HG03108 (cell line): ENCODE data around the gene DGLUCY.
"Not testable (repeated sequence)": the region's sequence is repeated elsewhere in the genome, so short reads cannot be mapped to it uniquely, and the experiment has no call there.

Source experiments
- ATAC-seq: cut with Tn5 transposase; IDR thresholded peaks from one replicate; pipeline ENCODE4 v1.9.1; 2021; ENCODE audit warnings: moderate library complexity; ENCODE audit not compliant: unreplicated experiment

The DGLUCY gene

GRCh38 chr14:91113829-91114078, at the start of gene DGLUCY:
Gene DGLUCY (plus strand): TSS chr14:91114073. CDS start chr14:91160295, 46,222 bp downstream.
- ATAC-seq: peak; percentile 57

DNA sequence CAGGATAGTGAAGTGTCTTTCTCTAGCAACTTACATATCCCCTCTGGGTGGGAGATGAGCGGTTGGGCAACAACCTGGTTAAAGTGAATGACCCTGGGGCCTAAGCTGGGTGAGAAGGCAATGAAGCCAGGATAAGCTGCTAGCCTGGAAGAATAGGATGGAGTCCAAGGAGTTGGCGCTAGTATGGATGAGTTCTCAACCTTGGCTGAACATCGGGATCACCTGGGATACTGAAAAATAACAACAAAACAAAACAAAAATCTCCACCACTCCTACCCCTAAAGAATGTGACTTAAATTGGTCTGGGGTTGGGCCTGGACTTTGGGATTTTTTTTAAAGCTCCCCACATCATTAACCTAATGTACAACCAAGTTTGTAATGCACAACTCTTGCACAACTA, 48.6 kb upstream of the DGLUCY start:
- no peak for ATAC-seq

GRCh38 chr14:91067186-91067585, 46.7 kb upstream of the DGLUCY start:
- no peak for ATAC-seq

GRCh38 chr14:91068642-91069041, 45.2 kb upstream of the DGLUCY start:
- ATAC-seq: no peak

DNA sequence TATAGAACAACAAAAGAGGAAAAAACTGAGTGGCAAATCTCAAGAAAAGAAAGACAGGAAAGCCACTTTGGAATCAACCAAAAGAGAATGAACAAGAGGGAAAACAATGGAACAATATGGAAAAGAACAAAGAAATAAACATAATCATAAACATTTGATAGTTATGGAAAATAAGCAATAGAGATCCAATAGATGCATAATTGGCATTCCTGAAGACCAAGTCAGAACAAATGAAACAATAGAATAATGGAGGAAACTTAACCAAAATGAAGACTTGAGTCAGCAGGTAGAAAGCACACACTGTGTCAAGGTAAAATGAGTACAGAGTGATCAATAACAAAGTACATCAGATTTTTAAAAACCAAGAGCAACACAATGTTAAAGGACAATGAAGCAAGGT, 43.3 kb upstream of the DGLUCY start:
- ATAC-seq: no peak

DNA sequence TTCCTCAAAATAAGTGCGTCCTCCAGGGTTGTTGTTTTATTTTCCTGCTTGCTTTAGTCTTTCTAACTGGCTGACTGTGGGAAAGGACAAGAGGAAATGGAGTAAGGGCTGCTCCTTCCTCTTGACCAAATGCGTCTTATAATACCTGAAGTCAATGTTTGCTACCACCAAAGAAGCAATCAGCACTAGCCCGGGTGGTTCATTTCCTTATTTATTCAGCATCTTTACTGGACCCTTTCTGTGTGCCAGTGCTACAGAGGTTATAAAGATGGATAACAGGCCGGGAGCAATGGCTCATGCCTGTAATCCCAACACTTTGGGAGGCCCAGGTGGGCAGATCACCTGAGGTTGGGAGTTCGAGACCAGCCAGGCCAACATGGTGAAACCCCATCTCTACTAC, 38.3 kb upstream of the DGLUCY start:
- no peak for ATAC-seq

- peak; percentile 84 for ATAC-seq
Observed at GRCh38 chr14:91078095-91078737, 35.7 kb upstream of the DGLUCY start.

- ATAC-seq: no peak
Observed at GRCh38 chr14:91080071-91080470, 33.8 kb upstream of the DGLUCY start.

DNA sequence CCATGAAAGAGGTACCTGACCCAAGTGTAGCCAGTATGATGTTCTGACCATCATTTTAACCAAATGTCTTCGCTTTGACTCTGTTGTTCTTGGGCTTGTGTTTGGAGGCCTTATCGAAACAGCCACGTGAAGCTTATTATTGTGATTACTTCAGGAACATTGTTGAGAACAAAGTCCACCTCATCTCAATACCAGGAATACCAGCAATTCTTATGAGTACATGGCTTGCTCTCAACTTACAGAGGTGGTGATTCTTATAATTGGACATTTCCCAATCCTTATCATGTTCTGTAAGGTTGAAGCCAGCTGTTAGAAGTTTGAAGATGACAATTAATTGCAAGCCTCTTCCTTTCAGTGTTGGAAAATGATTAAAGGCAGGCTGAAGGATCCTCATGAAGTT, 31.6 kb upstream of the DGLUCY start:
- ATAC-seq: no peak

- ATAC-seq: no peak
Observed at GRCh38 chr14:91084516-91084915, 29.4 kb upstream of the DGLUCY start.

- ATAC-seq: not testable (repeated sequence)
Observed at GRCh38 chr14:91087470-91087869, 26.4 kb upstream of the DGLUCY start.

DNA sequence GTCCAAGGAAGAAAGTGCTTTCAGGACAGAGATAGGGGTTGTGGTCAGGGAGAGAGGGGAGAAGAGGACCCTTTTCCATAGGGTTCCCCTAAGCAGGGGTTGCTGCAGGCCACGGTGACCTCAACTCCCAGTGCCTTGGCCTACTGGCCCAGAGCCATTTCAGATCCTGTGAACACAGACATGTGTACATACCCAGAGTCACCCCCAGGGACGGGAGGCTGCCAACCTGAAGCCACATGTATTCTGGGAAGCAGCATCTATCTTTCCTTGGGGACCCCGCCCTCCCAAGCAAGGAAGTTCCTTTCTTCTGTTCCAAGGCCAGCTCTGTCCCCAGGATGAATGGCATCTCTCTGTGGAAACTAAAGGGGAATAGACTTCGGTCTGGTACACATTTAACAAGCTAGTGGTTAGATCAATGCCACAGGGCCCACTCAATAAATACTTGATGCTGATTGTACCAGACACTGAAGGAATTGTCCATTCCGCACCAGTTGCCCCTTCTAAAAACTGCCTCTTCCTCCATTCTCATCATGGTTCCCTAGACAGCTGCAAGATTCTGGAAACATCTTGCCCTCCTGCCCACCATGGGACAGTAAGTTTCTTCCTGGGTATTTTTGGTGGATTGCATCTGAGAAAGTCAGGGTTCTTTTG, 25.2 kb upstream of the DGLUCY start:
- ATAC-seq: no peak

DNA sequence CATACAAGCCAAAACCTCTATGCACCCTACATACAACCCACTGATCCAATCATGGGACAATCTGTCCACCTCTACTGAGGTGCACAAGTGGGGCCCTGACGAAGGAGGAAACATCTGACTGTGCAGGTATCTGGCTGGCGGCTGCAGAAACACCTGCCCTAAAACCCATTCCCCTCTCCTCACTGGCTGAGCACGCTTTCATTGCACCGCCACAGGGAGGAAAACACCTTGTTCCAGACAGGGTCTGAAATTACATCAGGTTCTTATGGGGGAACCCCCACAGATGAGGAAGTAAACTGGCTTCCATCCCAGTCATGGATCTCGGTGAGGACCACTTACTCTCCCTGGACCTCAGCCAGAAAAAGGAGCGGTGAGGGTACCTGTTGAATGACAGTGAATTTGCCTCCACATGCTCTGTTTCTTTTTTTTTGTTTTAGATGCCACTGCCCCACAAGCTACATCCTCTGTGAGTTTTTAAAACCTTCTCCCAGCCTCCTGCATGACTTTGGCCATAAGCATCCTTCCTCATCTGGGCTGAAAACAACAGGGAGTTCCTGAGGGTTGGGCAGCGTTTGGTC, 23.8 kb upstream of the DGLUCY start:
- no peak for ATAC-seq

- ATAC-seq: no peak
Observed at GRCh38 chr14:91090743-91091142, 23.1 kb upstream of the DGLUCY start.

- ATAC-seq: no peak
Observed at GRCh38 chr14:91092073-91092472, 21.8 kb upstream of the DGLUCY start.

DNA sequence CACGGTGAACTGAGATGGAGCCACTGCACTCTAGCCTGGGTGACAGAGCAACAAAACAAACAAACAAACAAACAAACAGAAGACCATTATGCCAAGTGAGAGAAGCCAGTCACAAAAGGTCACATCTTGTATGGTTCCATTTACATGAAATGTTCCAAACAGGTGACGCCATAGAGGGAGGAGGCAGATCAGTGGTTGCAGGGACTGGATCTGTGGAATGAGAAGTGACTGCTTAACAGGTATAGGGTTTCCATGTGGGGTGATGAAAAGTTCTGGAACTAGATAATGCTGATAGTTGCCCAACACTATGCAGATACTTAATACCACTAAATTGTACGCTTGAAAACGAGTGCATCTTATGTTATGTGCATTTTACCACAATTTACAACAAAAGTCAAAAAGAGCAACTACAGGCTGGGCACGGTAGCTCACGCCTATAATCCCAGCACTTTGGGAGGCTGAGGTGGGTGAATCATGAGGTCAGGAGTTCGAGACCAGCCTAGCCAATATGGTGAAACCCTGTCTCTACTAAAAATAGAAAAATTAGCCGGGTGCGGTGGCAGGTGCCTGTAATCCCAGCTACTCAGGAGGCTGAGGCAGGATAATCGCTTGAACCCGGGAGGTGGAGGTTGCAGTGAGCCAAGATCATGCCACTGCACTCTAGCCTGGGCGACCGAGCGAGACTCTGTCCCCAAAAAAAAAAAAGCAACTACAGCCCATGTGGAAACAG, 20.0 kb upstream of the DGLUCY start:
- not testable (repeated sequence) for ATAC-seq

DNA sequence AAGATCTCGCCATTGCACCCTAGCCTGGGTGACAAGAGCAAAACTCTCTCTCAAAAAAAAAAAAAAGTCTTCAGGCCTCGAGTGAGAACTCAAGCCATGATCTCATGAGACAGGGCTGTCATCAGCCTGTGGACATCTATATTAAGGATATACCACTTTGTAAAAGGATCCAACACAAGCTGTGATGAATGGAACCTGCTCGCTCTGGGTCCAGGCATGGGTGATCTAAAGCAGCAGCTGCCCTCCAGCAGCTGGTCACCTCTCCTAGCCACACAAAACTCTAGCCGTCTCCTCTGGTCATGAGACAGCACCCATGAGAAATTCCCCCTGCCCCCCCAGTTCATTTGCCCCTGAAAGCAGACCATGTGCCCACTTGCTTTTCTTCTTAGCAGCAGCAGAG, 19.1 kb upstream of the DGLUCY start:
- ATAC-seq: no peak

DNA sequence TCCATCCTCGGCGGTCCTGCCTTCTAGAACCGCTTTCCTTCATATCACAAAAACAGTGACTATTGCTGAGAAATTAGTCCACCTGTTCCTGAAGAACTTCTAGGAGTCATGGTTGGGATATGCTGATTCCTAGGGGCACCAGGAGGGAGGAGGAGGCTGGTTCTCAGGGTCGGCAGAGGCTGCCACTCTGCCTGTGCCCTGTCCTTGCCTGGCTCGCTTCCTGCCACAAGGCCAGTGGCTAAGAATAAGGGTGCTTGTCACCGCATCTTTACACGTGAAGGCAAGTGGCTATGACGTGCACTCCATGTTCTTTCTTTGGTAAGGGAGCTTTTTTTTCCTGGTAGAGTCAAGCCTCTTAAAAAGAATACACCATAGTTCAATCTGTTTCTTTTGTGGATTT, 18.7 kb upstream of the DGLUCY start:
- ATAC-seq: no peak

DNA sequence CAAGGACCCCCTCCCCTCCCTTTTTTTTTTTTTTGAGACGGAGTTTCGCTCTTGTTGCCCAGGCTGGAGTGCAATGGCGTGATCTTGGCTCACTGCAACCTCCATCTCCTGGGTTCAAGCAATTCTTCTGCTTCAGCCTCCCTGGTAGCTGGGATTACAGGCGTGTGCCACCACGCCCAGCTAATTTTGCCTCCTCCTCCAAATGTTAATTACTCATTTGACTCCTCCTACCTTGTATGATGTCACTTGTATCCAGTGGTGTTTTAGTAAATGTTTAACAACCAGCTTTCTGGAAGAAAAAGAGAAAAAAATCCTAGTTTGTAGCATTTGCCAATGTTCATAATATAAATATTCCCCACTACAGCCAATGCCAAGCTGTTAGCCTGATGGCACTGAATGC, 16.2 kb upstream of the DGLUCY start:
- not testable (repeated sequence) for ATAC-seq

- no peak for ATAC-seq
Observed at GRCh38 chr14:91098591-91098990, 15.3 kb upstream of the DGLUCY start.

GRCh38 chr14:91100102-91100501, 13.8 kb upstream of the DGLUCY start:
- ATAC-seq: no peak

- ATAC-seq: no peak
Observed at GRCh38 chr14:91103116-91103515, 10.8 kb upstream of the DGLUCY start.
